HG03520 (cell line): ENCODE results near the gene MPP3.

Experiments
- ATAC-seq: cut with Tn5 transposase; IDR thresholded peaks from one replicate; pipeline ENCODE4 v1.9.1; 2021; ENCODE audit warnings: mild to moderate bottlenecking, moderate library complexity; ENCODE audit not compliant: unreplicated experiment

Gene MPP3

DNA sequence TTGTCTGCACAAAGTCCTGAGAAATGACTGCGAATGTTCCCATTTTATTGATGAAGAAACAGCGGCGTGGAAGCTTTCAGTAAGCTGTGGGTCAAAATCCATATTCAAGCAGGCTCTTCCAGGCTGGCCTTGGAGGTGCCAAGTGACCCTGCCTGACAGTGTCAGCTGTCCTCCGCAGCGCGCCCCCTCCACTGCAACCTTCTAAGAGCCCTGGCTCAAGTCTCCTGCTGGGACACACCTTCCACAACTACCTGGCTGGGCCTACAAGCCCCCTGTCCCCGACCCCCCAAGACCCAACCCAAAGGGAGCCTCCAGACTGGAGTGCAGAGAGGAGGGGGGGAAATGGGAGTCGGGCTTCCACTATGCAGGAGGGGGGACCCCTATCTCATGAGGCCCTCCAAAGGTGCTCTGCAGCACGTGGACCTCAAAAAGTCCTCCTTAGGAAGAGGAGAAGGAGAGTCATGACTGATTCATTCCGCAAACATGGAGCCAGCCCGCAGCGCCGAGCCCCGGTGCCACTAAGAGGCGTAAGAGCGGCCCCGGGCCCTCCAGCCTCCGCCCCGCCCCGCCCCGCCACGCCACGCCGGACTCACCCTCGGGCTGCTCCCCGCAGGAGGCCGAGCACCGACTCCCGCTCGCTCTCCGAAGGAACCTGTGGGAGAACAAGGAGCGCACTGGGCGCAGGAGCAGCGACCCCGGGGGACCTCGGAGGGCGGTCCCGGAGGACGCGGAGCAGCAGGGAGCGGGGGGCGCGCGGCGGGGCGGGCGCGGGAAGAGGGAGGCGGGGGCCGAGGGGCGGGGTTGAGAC, 574 bp downstream of the MPP3 start:
- ATAC-seq = no peak

DNA sequence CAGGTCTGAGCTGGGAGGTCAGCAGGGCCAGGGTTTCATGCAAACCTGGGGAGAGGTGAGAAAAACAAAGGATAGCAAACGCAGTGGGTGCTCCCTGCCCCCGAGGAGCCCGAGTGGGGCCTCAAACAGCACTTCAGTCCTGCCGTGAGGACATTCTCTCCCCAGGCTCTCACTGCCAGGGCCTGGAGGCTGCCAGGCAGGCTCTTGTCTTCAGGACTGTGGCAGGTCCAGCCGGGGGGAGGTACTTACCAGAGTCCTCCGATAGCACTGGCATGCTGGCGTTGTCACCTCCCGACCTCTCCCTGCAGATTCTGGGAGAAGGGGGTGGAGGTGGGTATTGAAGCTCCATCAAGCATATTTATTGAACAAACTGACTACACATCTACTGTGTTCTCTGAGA, 1.3 kb downstream of the MPP3 start:
- ATAC-seq = no peak

DNA sequence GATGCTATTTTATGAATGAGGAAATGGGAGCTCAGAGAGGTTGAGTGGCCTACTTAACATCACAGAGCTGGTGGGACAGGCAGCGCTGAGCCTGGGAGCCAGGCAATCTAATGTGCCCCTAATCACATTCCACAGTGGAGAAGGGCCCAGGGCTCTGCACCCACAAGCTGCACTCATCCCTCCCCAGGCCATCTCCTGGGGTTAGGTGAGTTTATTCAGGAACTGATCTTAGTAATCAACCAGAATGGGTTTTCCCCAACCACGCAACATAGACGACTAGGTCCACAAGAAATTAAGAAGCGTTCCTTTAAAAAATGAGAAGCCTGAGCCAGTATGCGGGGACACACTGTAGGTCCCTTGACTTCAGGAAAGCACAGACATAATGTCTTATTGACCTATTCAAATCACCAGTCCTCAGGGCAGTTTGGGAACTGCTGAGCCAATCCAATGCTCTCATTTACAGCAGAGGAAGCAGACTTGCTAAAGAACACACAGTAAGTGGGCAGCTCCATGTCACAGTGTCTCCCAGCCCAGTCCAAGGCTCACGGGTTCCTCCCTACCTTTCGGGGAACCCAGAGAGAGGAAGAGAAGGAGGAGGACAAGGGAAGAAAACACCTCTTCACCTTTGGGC, 2.3 kb downstream of the MPP3 start:
- no peak for ATAC-seq

DNA sequence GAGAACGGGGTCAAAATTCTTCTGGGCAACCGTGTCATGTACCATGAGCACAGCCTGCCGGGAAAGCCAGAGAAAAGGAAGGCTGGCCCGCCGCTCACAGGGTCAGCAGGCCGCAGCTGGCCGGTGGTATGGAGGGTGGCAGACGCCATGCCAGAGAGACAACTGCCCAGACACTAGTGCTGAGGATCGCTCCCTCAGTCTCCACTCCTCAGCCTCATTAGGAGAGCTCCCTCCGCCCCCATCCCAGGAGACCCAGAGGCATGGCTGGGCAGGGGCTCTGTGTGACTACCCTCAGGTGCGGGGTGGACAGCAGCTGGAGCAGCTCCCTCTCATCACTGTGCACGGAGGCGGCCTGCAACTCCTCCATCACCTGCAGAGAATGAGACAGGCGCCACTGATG, 3.2 kb downstream of the MPP3 start:
- ATAC-seq = no peak

DNA sequence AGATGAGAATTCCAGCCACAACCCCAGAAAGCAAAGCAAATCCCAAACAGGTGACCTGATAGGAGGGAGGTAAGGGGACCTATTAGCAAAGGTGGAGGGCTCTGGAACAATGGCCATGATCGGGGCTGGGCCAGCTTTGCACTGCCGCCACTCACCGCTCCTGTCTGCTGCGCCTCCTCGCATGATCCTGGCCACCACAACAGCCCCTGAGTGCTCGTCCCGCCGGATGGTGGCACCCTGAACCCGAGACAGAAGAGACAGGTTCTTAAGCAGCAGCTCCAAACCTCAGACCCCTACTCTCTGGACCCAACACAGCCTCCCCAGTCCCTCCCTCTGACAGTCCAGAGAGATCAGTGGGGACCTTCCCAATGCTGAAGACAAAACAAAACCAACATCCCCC, 5.3 kb downstream of the MPP3 start:
- ATAC-seq = no peak

DNA sequence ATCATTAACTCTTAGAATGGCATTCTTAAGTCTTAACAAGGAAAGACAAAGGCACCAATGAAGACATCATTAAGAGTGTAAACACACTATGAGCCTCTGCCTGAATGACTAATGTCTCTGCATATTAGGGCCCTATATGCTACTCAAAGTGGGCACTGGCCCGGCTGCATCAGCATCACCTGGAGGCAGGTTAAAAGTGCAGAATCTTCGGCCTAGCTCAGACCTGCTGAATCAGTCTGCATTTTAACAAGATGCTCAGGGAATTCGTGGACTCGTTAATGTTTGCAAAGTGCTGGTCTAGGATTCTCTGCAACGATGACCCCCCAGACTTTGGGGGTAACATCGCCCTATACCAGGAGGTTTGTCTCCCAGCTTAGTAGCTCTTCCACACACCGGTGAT, 6.7 kb downstream of the MPP3 start:
- no peak for ATAC-seq

DNA sequence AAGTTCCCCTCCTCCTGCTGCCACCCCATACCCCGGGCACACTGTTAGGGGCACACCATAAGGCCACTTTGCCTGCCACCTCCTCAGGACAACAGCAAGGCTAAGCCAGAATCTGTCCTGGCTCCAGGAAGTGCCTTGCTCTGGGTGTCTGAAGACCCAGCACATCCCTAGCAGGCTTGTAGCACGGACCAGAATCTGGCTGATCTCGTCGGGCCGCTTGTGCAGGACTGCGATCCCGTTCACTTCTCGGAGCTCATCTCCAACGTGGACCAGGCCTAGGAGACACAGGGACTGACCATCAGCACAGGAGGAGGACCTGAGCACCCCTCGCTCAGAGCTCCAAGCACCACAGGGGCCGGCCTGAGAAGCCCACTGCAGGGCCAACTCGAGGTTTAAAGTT, 7.4 kb downstream of the MPP3 start:
- no peak for ATAC-seq

DNA sequence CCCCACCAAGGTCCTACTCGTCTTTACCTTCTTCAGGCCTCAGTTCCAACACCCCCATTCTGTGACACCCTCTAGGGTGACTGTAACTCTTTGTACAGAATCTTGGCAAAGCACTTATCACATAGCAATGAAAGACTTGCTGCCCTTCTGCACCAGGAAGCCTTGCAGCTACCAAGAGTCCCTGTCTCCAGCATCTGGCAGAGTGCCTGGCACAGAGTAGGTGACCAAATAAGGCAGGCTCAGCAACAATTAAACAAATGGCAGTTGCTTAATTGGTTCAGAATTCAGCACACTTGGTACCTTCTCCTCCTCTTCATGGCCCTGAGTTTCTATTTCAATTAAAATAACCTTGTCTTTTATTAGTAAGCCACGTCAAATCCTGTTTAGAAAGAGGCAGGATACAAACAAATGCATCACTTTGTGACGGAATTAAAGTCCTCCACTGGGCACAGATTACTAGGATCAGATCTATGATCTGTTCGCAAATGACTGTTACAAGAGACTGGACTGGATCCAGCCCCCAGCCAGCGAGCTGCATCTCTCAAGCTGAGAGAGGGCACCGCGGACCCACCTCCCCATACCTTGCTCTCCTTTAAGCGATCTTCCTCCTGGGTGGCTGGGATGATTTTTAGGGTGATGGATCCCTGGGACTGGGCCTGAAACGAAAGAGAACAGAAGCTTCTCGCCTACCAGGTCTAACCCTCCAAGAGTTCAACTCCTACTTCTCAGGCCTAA, 9.4 kb downstream of the MPP3 start:
- ATAC-seq = no peak

DNA sequence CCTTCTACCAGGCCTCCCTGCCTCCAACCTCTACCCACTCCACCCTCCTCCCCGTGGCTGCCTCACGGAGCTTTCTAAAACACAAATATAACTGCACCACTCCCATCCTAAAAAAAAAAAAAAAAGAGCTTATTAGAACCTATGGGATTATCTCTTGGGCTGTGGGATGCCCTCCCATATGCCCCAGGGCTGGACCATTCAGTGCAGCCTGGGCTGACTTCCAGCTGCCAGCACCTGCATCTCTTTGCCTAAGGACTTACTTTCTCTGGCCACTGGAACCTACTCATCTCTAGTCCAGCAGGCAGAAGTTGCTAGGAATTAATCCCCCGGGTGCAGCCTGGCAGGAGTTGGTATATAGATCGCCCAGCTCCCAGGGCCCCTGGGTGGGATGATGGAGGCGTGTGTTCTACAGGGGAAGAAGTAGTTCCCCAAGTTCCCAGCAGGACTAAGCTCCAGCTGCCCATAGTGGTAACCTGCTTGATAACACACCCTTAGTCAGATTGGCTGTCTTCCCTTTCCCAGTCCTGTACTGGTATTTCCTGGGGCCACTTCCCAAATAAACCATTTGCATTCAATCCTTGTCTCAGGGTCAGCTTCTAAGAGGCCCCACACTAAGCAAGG, 10.3 kb downstream of the MPP3 start:
- ATAC-seq = no peak

DNA sequence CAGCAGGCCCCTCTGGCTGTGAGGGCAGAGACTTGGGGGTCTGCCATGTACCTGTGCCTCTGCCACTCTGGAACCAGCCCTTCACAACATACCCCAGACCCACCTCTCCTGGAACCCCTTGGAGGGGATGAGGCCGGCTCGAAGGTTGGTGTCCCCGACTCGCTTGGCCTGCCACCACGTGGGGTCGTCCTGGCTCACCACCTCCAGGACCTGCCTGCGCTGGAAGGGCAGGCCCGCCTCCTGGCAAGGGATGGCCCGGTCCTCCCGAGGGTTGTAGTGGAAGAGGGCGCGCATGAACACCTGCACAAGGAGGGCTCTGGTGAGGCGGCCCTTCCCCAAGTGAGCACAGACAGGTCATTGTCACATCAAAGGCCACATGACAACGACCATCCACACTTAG, 12.2 kb downstream of the MPP3 start:
- no peak for ATAC-seq

DNA sequence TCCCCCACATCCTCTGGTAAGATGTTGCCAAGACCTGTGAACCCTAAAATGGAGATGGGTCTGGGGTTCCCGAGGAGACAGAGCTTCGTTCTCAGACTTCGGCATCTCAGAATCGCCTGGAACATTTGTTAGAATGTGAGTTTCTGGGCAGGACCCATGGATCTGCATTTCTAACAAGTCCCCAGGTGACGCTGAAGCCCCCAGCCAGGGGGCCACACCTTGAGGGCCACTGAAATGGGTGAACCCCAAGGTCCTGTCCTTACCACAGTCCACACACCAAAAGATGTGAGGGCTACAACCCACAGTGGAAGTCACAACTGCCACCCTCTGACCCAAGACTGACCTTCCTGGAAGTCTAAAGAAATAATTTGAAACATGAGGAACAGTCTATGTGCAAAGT, 14.0 kb downstream of the MPP3 start:
- no peak for ATAC-seq

DNA sequence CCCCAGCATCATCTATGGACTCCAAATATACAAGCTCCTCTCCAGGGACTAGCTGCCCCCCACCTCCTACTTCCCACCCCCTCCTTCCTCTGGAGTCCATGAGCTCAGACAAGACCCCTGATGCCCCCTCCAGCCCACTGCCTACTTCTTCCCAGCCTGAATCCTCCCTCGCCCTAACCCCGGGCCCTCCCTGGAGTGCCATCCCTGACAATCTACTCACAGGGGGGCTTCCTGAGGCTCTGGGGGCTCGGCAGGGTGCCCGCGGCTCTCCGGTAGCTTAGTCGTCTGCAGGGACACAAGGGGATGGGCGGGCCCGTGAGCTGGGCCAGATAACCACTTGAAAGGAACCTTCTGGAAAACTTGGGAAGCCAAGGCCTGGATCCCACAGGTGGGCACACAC, 15.1 kb downstream of the MPP3 start:
- no peak for ATAC-seq

DNA sequence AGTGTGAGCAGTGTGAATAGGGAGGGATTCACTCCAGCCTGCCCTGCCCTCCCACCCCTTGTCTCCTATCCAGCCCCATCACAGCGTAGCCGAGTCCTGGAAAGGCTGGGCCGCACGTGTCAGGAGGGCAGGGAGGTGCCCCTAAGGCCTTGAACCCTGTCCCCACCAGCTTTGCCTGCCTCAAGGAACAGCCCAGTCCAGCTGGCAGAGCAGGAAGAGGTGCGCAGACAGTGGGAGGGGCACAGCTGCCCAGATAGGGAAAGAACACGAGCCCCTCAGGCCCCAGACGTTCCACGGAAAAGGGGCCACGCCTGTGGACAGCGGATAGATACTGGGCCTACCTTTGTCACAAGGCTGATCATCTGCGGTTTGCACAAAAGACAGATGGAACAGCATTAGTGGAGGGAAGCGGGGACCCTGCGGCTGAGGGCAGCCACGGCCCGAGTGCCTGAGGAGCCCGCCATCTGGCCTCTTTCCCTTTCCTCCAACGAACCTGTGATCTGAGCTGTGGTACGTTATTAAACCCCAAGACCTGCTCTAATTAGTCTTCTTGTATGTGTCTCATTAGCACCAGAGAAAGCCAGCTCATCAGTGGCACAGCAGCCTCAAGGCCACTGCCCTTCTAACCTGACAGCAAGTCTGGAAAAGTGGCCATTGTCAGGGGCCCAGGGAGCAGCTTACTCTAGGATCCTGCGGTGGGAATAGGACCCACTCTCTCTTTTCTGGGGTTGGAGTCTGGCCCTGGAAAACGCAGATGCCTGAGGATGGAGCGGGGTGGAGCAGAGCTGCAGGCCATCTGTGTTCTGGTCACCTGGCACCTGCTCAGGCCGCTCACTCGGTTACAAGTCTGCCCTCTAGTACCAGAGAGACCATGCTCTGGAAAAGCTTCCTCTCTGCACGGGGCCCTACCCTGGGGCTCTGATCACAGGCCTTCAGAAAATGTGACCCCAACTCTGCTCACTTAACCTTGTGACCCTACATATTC, 16.3 kb downstream of the MPP3 start:
- no peak for ATAC-seq

DNA sequence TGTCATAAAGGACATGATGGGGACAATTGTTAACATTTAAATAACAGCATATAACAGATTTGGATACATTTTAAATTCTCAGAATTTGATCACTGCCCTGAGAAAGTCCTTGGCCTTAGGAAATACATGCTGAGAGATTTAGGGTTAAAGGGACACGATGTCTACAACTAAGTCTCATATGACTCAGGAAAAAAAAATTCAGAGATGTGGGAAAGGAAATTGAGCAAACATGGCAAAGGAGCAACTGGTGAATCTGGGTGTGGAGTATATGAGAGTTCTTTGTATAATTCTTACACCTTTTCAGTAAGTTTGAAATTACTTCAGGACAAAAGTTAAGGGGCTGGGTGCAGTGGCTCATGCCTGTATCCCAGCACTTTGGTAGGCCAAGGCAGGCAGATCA, 18.2 kb downstream of the MPP3 start:
- ATAC-seq = no peak

DNA sequence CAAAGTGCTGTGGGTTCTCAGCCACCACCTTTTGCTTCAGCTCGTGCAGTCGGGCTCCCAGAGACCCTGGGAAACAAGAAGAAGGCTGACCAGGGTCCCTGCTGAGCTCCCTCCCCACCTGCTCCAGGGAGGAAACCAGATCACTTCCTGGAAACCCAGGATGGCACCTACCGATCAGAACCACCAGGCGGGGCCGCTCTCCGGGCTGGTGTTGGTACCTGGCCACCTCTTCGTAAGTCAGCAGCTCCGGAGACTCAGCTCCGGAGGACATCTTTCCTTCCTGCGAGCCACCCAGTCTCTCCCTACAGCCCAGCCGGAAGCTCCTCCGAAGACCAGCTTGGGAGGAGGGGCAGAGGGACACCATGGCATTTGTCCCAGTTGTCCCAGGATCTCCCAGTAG, 18.9 kb downstream of the MPP3 start:
- no peak for ATAC-seq

DNA sequence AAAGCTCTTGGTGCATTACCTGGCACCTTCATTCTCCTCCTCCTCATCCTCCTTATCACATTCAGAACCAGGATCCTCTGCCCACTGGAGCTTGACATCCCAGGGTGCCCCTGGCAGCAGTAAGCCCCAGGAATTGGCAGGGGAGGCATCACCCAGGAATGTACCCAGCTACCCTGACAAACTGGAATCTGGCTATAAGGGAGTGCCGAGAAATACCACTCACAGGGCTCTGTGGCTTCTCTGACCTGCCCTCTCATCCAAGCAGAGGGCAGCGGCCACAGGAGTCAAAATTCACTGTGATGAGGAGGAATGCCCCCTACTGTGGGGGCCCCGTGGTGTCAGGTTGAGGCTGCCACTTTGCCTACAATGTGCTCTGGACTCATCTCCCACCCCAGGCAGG, 19.6 kb downstream of the MPP3 start:
- ATAC-seq = no peak

DNA sequence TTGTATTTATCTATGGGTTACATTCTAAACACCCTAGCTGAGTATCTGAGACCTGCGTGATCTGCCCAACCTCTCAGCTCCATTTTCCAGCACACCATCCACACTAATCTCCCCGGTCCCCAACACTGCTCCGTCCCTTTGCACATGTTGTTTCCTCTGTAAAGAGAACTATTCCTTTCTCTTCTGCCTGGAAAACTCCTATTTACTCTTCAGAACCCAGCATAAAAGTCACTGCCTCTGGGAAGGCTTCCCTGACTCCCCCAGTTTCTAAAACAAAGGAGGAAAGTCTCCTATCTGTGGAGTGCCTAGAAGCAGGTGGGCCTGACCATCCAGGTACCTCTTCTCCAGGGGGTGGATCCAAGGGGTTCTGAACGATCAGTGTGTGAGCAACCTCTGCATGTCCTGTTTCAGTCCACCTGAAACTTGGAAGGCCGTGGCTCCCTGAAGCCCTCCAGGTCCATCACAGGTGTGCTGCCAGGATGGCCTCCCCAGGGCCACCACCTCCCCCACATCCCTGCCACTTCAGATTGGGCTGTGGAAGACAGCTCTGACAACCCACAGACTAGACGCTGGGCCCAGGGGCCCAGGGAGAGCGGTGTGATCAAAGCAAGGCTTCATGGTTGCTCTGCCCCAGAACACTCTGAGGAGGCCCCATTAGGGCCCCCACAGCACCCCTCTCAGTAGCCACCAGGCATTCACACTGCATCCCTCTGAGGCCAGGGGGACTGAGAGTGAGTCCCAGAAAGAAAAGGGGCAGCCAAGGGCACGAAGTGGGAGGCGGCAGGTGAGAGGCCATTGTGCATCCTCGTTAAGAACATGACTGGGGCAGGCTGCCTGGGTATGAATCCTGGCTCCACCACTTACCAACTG, 20.3 kb downstream of the MPP3 start:
- no peak for ATAC-seq

DNA sequence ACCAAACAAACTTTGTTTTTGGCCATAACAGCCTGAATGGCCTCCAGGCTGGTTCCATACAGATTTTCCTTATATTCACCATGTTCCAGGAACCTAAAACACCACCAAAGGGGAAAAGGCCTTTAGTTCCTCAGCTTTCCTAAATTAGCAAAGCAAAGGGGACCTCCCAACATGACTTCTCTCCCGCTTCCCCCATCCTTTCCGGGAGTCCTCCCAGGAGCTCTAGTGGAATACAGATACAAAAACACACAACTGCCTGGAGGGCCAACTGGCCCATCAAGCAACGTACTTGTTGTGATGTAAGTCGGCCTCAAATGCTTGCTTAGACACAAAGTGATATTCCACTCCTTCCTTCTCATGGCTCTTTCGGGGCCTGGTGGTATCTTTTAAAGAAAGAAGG, 22.1 kb downstream of the MPP3 start:
- ATAC-seq = no peak

DNA sequence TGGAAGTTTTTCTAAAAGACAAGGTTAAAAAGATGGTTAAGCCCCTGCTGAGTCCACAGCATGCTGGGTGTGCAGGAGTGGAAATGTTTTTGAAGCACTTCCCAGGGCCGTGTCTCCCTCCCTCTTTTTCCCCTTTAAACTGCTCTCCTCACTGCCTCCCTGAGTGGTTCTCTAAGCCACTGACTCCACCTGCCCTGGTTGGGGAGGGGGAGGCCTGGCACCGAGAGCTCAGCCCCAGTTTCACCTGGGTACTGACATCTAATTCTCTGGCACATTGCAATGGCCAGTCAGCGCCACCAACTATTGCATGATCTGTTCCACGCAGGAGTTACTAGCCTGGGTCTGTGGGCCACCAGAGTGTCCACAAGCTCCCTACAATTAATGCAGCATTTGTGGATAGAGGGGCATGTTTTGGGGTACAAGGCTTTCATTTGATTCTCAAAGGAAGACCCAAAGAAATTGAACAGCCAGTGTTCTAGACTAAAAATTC, 22.7 kb downstream of the MPP3 start:
- no peak for ATAC-seq
